Measurements from ENCODE around the gene CCPG1.
A peak's percentile ranks its signal among the peaks of the same experiment; 100 is the strongest.

The CCPG1 gene

GRCh38 chr15:55318588-55319494 is 89.3 kb downstream of the CCPG1 start, which contains the start of the genes PIGB and PIGBOS1:
PIGB (plus strand) TSS chr15:55319222; CDS start chr15:55319251, 29 bp downstream.
PIGBOS1 (minus strand) TSS chr15:55319123; CDS start chr15:55317792, 1,331 bp downstream.
- peak; percentile 58 for DNase-seq (ENCODE audit: low read depth)
